NCI-H128 (cell line): ENCODE results near the gene NXF3.
"Not testable (repeated sequence)": the region's sequence is repeated elsewhere in the genome, so short reads cannot be mapped to it uniquely, and the experiment has no call there.

Experiments
- DNase-seq: peaks from one replicate; lab custom pipeline; 2025; ENCODE audit not compliant: unreplicated experiment; lab: John Stamatoyannopoulos, UW

The NXF3 gene, protein sequence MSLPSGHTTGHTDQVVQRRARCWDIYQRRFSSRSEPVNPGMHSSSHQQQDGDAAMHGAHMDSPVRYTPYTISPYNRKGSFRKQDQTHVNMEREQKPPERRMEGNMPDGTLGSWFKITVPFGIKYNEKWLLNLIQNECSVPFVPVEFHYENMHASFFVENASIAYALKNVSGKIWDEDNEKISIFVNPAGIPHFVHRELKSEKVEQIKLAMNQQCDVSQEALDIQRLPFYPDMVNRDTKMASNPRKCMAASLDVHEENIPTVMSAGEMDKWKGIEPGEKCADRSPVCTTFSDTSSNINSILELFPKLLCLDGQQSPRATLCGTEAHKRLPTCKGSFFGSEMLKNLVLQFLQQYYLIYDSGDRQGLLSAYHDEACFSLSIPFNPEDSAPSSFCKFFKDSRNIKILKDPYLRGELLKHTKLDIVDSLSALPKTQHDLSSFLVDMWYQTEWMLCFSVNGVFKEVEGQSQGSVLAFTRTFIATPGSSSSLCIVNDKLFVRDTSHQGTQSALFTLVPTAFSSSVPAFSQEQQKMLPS

DNA sequence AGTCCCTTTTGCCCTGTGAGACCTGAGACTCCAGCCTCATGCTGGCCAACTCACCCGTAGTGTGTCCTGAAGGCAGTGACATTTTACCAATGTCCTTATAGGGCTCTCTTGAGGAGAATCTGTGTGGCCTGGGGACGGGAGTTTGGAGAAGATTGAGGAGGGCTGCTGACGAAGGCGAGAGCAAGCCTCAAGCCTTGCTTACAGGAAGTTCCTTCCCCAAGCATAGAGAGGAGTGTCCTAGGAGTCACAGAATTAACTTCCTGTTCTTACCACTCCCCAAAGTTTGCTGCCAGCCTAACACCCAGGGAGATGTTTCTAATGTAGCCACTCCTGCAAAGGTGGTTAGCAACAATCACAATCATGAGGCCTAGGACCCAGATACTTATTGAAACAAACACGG lies at the start of gene NXF3:
Gene NXF3, minus strand, starts transcription at position 202 of the 400 bp plus-strand sequence. Its CDS starts 120 bp downstream, at position 82.
- no peak for DNase-seq

GRCh38 chrX:103136528-103136927 lies 43.6 kb upstream of the NXF3 start:
- not testable (repeated sequence) for DNase-seq

DNA sequence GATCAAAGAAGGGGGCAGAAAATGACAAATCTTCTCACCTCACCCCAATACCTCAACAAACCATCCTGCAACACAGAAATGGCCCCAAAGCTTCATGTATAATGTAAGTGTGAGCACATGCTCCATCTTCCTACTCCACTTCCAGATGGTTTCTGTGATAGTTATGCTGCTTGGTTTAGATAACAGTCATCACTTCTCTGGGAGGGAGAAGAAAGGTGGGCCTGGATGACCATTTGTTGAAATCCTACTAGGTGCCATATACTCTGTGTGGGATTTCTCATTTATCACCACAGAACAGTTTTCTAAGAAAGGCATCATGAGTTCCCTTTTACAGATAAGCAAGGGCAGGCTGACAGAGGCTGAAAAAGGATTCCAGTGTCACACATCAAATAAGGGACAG lies 31.3 kb upstream of the NXF3 start:
- DNase-seq = no peak

DNA sequence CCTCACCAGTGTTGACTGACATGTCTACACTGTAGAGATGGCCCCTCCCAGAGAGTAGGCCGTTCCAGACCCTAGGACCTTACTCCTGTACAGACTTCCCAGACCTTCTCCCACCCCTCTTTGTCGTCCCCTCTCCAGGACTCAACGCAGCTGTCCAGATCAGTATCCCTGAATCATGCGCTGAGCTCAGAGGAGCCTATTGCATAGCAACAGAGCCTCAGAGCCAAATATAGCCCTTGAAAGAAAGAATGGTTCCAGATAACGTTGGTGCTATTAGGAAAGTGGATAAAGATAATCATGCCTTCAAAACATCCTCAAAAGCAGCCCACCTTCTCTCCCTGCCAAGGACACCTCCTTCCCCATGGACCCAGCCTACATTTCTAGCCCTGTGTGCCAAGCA lies 27.8 kb upstream of the NXF3 start:
- no peak for DNase-seq

- DNase-seq = not testable (repeated sequence)
Measured at GRCh38 chrX:103116970-103117369, 24.0 kb upstream of the NXF3 start.

- DNase-seq = not testable (repeated sequence)
Measured at GRCh38 chrX:103109497-103109896, 16.6 kb upstream of the NXF3 start.

GRCh38 chrX:103107836-103108235 lies 14.9 kb upstream of the NXF3 start:
- DNase-seq = no peak

DNA sequence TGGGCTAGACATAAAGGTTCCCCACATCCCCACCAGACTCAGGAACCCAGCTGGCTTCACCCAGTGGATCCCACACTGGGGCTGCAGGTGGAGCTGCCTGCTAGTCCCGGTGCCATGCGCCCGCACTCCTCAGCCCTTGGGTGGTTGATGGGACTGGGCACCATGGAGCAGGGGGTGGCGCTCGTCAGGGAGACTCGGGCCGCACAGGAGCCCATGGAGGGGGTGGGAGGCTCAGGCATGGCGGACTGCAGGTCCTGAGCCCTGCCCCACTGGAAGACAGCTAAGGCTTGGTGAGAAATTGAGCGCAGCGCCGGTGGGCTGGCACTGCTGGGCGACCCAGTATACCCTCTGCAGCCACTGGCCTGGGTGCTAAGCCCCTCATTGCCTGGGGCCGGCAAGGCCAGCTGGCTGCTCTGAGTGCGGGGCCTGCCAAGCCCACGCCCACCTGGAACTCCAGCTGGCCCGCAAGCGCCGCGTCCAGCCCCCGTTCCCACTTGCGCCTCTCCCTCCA lies 14.3 kb upstream of the NXF3 start:
- not testable (repeated sequence) for DNase-seq

- DNase-seq = not testable (repeated sequence)
Measured at GRCh38 chrX:103104370-103104769, 11.4 kb upstream of the NXF3 start.

DNA sequence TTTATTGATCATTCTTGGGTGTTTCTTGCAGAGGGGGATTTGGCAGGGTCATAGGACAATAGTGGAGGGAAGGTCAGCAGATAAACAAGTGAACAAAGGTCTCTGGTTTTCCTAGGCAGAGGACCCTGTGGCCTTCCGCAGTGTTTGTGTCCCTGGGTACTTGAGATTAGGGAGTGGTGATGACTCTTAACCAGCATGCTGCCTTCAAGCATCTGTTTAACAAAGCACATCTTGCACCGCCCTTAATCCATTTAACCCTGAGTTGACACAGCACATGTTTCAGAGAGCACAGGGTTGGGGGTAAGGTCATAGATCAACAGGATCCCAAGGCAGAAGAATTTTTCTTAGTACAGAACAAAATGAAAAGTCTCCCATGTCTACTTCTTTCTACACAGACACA lies 10.9 kb upstream of the NXF3 start:
- DNase-seq = not testable (repeated sequence)

DNA sequence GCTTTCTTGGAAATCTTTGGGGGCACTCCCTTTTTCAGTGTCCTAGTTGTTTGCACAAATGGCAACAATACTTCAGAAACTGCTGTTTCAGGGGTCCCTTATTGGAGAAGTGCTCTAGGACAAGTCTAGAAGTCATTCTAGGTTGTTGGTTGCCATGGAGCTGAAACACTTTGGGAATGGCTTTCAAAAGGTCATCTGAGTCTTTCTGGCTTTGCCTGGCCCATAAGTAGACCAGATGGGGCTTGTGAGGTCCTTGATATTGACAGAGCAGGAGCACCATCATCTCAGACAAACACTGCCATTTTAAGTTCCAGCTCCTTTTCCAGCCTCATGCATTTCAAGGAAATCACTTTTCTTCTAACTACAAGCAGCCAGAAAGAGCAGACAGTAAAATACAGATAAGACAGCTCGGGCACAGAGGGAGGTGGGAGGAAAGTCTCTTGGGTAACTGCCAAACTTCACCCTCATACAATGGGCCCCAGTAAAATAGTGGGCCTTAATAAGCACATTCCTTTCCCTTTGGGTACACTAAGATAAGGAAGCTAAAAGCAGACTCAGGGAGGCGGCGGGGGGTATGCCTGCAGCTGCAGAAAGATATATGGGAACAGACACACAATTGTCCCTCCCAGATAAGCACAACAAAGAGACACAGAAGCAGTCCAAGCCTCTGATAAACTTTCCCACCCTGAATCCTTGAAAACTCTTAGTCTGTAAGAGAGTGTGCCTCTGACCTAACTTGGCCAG lies 8.5 kb upstream of the NXF3 start:
- DNase-seq = no peak

DNA sequence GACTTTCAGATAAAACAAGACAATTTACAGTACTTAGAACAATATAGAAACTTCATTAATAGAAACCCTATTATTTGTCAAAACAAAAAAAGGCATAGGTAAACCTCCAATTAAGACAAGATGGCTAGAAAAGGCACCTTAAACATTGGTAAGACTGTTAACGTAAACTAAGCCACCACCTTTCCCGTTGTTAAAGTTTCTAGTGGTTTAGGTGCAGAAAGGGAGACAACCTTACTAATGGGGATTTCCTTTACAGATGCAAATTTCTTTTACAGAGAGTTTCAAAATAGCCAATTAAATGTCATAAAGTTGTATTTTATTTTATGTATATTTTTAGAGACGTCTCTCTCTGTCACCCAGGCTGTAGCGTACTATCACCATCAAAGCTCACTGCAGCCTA lies 7.5 kb upstream of the NXF3 start:
- DNase-seq = no peak

DNA sequence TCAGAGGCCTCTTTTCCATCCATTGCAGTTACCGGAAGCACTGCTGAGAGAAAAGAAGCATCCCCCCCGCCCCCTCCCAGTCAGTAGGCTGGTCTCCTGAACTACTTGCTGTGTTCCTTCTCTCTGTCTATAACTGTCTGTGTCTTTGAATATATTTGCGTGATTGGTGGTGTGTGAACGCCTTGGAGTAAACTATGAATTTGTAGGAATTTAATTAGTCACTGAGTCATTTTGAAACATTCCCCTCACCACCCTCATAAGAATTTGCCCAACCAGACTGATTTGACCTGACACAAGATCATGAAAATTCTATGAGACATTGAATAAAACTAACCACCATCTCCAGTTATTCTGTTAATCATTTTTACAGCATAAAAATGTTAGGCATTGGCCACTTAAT lies 6.7 kb upstream of the NXF3 start:
- DNase-seq = no peak

GRCh38 chrX:103098488-103098887 lies 5.5 kb upstream of the NXF3 start:
- DNase-seq = no peak

DNA sequence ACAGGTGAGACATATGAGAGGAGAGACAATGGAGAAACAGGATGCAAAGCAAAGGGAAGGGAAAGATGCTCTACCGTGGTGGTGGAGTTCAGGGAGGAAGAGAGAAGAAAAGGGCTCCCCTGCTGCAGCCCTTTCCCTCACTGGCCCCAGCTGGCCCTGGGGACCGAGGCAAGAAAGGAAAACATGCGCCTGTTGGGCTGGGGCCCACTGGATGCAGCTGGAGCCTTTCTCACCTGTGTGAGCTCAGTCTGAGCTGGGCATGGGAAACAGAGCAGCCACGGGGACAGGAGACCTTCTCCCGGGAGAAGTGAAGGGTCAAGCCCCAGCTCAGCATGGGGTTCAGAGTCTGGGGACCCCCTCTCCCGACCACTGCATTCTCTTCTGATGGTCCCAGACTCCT lies 11.9 kb downstream of the NXF3 start:
- no peak for DNase-seq

DNA sequence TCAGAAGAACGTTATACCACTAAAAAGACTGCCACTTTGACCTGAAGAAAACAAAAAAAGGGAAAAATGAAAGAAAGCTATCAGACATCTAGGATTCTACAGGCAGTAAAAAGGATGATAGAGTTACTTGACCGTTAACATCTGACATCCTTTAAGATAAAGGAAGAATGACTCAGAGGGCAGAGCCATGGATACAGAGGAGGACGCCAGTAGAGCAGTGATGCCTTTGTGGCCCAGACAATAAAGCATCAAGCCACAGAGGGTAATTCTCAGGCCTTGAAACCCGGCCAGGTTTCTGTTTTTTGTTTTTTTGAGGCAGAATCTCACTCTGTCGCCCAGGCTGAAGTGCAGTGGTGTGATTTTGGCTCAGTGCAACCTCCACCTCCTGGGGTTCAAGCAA lies 19.5 kb downstream of the NXF3 start:
- DNase-seq = no peak

- DNase-seq = no peak
Measured at GRCh38 chrX:103066606-103067005, 26.3 kb downstream of the NXF3 start.

- DNase-seq = peak; percentile 71
Measured at GRCh38 chrX:103063918-103064434, 29.0 kb downstream of the NXF3 start, which contains the start of gene BEX1. BEX1 (minus strand) TSS chrX:103064171; CDS start chrX:103063274, 897 bp downstream.

- no peak for DNase-seq
Measured at GRCh38 chrX:103063191-103063845, 29.6 kb downstream of the NXF3 start.

DNA sequence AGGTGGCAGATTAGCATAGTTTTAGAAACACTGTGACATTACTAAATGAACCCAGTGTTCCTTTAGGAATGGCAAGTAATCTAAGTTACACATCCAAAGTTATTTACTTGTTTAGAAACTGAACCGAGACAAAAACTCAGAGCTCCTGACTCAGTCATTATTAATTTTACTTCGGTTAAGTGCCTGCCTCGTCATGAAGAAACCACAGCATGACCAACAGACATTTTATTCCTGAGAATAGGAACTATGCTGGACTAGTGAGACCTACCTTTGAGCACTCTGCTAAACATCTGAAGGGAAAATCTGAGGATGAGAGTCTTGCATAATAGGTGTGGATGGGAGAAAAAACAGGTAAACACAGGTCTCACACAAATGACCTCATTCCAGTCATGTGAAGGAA lies 31.5 kb downstream of the NXF3 start:
- DNase-seq = no peak

DNA sequence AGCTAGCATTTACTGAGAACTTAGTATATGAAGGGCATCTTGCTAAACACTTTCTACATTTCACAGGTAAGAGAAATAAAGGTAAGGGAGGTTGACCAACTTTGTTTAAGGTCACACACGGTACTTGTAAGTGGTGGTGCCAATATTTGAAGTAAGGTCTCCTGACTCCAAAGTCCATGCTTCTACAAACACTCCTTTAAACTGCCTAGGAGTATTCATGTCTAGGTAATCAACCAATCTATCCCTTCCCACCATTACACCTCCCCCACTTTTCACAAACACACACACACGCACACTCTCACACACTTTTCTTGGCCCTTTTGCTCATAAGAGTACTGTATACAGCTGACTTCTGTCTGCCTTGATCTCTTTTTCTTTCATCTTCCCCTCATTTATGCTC lies 36.0 kb downstream of the NXF3 start:
- no peak for DNase-seq
